Endothelial cell of umbilical vein (primary cell): Measurements from ENCODE around the gene GFER. TPM values are rescaled to one million over a fixed set of nuclear protein-coding genes. Genes with fewer than 3 reads are reported as not detected.

Source experiments
- BruUV-seq: library from RNA; stranded (reverse); fragments of 400-500 nt; replicated peaks from 2 replicates; lab custom pipeline; 2021; lab: Mats Ljungman, UMichigan
- CTCF ChIA-PET: fragments of 300-600, 350-600 bp; sonication (Branson Sonifier 250); formaldehyde crosslinking; loops from one replicate; lab custom pipeline; 2021; ENCODE audit warnings: antibody characterized with exemption, inconsistent platforms; lab: Charles Lee
- POLR2A ChIA-PET: fragments of 300-600, 350-600 bp; sonication (Branson Sonifier 250); formaldehyde crosslinking; loops from one replicate; lab custom pipeline; 2021; ENCODE audit warnings: antibody characterized with exemption, inconsistent platforms; lab: Charles Lee
- DNase-seq: peaks from one replicate; pipeline ENCODE4 v3.0.0-alpha.2; 2011; ENCODE audit warnings: low read depth, low spot score
- FAIRE-seq: peaks from 2 replicates; lab custom pipeline; 2011; peaks lifted over from hg19 to GRCh38; lab: Jason Lieb, UNC
- H2AFZ ChIP-seq: 2 replicates; pipeline ENCODE4 v1.6.0; 2012; ENCODE audit warnings: low read depth, low read length, control low read depth, inconsistent platforms
- H3K27ac ChIP-seq: 2 replicates; pipeline ENCODE4 v1.5.1; 2011; ENCODE audit warnings: low read depth, mild to moderate bottlenecking, control low read depth, low read length, moderate library complexity; ENCODE audit not compliant: insufficient read depth
- H3K27me3 ChIP-seq, 2 experiments: 2 replicates each; pipeline versions ENCODE4 v1.6.0 to v1.6.1; 2011; ENCODE audit warnings: low read length in 2 of 2, mixed read lengths in 1 of 2; ENCODE audit not compliant: control insufficient read depth in 2 of 2, insufficient read depth in 2 of 2
- H3K36me3 ChIP-seq, 2 experiments: 2 replicates in 1 of 2; 3 replicates in 1 of 2; pipeline ENCODE4 v1.5.1; 2011; ENCODE audit warnings: low read length in 2 of 2, mild to moderate bottlenecking in 1 of 2, moderate library complexity in 1 of 2; ENCODE audit not compliant: control insufficient read depth in 2 of 2, insufficient read depth in 2 of 2; ENCODE audit errors: extremely low read depth in 1 of 2
- H3K4me1 ChIP-seq: 3 replicates; pipeline ENCODE4 v1.5.1; 2011; ENCODE audit warnings: mild to moderate bottlenecking, low read length; ENCODE audit not compliant: control insufficient read depth, insufficient read depth; ENCODE audit errors: extremely low read depth
- H3K4me2 ChIP-seq: 2 replicates; pipeline ENCODE4 v1.6.1; 2011; ENCODE audit warnings: low read length, control low read depth, mixed read lengths; ENCODE audit not compliant: insufficient read depth
- H3K4me3 ChIP-seq, 3 experiments: fragments of 200-600 bp in 1 of 3; sonication (generic), shearing (Covaris generic) in 1 of 3; replicated peaks in 1 of 3; 2 replicates each; pipeline ENCODE4 v1.5.1; 2011 to 2016; ENCODE audit warnings: control low read depth in 3 of 3, low read length in 3 of 3, mild to moderate bottlenecking in 2 of 3, inconsistent platforms in 1 of 3, low read depth in 1 of 3, moderate library complexity in 1 of 3; ENCODE audit not compliant: insufficient read depth in 1 of 3
- H3K79me2 ChIP-seq: 2 replicates; pipeline ENCODE4 v1.6.0; 2012; ENCODE audit warnings: low read length, inconsistent platforms; ENCODE audit not compliant: control insufficient read depth, insufficient read depth
- H3K9ac ChIP-seq: replicated peaks from 2 replicates; pipeline ENCODE3; 2011; ENCODE audit warnings: low read length, control low read depth; ENCODE audit not compliant: insufficient read depth; ENCODE audit errors: extremely low read depth
- H3K9me1 ChIP-seq: replicated peaks from 3 replicates; pipeline ENCODE4 v1.6.0; 2011; ENCODE audit warnings: mild to moderate bottlenecking, low read length; ENCODE audit not compliant: control insufficient read depth, insufficient read depth; ENCODE audit errors: extremely low read depth
- H3K9me3 ChIP-seq: replicated peaks from 2 replicates; pipeline ENCODE4 v1.5.1; 2012; ENCODE audit warnings: low read length, inconsistent platforms; ENCODE audit not compliant: control insufficient read depth, insufficient read depth
- H4K20me1 ChIP-seq: replicated peaks from 2 replicates; pipeline ENCODE3; 2011; ENCODE audit warnings: mild to moderate bottlenecking, low read length; ENCODE audit not compliant: control insufficient read depth, insufficient read depth; ENCODE audit errors: extremely low read depth
- EZH2 ChIP-seq: IDR thresholded peaks from 2 replicates; pipeline ENCODE4 v1.6.1; 2012; ENCODE audit warnings: borderline replicate concordance, low read depth, mild to moderate bottlenecking, moderate library complexity, low read length, inconsistent platforms; ENCODE audit not compliant: severe bottlenecking
- FOS ChIP-seq: IDR thresholded peaks from 2 replicates; pipeline ENCODE4 v1.6.1; 2011; ENCODE audit warnings: mild to moderate bottlenecking, low read length, moderate library complexity, borderline replicate concordance; ENCODE audit not compliant: insufficient read depth
- GATA2 ChIP-seq: IDR thresholded peaks from 2 replicates; pipeline ENCODE4 v1.7.0; 2011; ENCODE audit warnings: low read depth, mild to moderate bottlenecking, moderate library complexity, mixed read lengths, low read length; ENCODE audit not compliant: insufficient read length, insufficient read depth
- JUN ChIP-seq: IDR thresholded peaks from 2 replicates; pipeline ENCODE4 v1.6.1; 2011; ENCODE audit warnings: borderline replicate concordance, low read depth; ENCODE audit not compliant: insufficient read length, insufficient read depth
- MAX ChIP-seq: IDR thresholded peaks from 2 replicates; pipeline ENCODE4 v1.6.1; 2011; ENCODE audit not compliant: insufficient read depth, insufficient read length
- MYC ChIP-seq: IDR thresholded peaks from one replicate; pipeline ENCODE4 v1.6.1; 2011; ENCODE audit warnings: mild to moderate bottlenecking, low read depth, low read length
- POLR2A ChIP-seq: IDR thresholded peaks from 2 replicates; pipeline ENCODE4 v1.6.1; 2012; ENCODE audit warnings: low read depth, mild to moderate bottlenecking, control low read depth, low read length
- POLR2AphosphoS5 ChIP-seq: IDR thresholded peaks from 2 replicates; pipeline ENCODE4 v1.6.1; 2012; ENCODE audit warnings: low read depth, mild to moderate bottlenecking, control low read depth, low read length, moderate library complexity; ENCODE audit not compliant: insufficient read depth
- dilution Hi-C: fragments of 300-500 bp; cut with MboI; formaldehyde crosslinking; loops from one replicate; pipeline ENCODE4 v1.15.0; 2019; ENCODE audit warnings: low sequenced_read_pairs; ENCODE audit not compliant: extremely low pct_ligation_motif_present
- intact Hi-C: fragments of 100-400 bp; cut with micrococcal nuclease; formaldehyde crosslinking; loops from one replicate; pipeline ENCODE4 v1.10.0; 2022
- polyA plus RNA-seq, 4 experiments: library from polyadenylated mRNA; depleted of rRNA in 3 of 4; stranded (reverse) in 3 of 4; unstranded in 1 of 4; fragments of >200 nt; gene quantifications; 2 replicates each; pipeline versions ENCODE4 v1.2.1 to v1.2.3, GENCODE V29; 2011 to 2012; ENCODE audit warnings: missing spikeins in 1 of 4
- total RNA-seq: library from RNA; stranded (reverse); gene quantifications from 2 replicates; pipeline ENCODE4 v1.2.3, GENCODE V29; 2021
- TF ChIP-seq, protein P1 (sequence below), 2 donors: IDR thresholded peaks; 1 replicate in 1 of 2; 2 replicates in 1 of 2; pipeline ENCODE4 v1.5.1; 2011; ENCODE audit warnings: low read length in 2 of 2, mild to moderate bottlenecking in 2 of 2, moderate library complexity in 2 of 2, control low read depth in 1 of 2, inconsistent platforms in 1 of 2, low read depth in 1 of 2; ENCODE audit not compliant: insufficient read depth in 1 of 2; ENCODE audit errors: extremely low read depth in 1 of 2

GFER gene
- total and polyA plus RNA-seq, 2 donors (not counting 3 experiments of a cell fraction or from before 2014, with no cell fraction given) = 13.7 to 29.9 TPM

DNA sequence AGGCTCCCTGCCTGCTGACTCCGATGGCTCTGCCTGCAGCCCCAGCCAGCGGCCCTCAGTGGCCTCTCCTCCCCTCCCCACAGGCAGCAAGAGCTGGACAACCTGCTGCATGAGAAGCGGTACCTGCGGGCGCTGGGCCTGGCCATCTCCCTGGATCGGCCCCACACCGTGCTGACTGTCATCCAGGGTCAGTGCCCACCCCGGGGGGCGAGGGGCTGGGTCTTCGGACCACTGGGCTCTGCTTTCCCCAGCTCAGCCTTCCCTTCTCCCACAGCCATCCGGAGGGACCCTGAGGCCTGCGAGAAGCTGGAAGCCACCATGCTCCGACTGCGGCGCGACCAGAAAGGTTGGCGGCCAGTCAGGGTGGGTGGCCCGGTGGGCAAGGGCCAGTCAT is 6.1 kb upstream of the GFER start:
- ChIA-PET POLR2A (no interaction called here), CTCF (no interaction called here)
- TSS peak; percentile 4 for BruUV-seq
- H3K9me3 ChIP-seq = no peaks in the 10 kb centered on the region
- dilution Hi-C loops = no loop called here
- DNase-seq = no peak
- no peak overlapping the region for H3K4me3 ChIP-seq
- H3K79me2 ChIP-seq = peaks cover 6% of the 10 kb centered on the region
- TF ChIP-seq POLR2AphosphoS5 = no peak
- TF ChIP-seq, protein P1, sequence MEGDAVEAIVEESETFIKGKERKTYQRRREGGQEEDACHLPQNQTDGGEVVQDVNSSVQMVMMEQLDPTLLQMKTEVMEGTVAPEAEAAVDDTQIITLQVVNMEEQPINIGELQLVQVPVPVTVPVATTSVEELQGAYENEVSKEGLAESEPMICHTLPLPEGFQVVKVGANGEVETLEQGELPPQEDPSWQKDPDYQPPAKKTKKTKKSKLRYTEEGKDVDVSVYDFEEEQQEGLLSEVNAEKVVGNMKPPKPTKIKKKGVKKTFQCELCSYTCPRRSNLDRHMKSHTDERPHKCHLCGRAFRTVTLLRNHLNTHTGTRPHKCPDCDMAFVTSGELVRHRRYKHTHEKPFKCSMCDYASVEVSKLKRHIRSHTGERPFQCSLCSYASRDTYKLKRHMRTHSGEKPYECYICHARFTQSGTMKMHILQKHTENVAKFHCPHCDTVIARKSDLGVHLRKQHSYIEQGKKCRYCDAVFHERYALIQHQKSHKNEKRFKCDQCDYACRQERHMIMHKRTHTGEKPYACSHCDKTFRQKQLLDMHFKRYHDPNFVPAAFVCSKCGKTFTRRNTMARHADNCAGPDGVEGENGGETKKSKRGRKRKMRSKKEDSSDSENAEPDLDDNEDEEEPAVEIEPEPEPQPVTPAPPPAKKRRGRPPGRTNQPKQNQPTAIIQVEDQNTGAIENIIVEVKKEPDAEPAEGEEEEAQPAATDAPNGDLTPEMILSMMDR (IDR thresholded peaks at IDR 0.05; ENCODE audit: extremely low read depth in 1 of 2, insufficient read depth in 1 of 2, low read depth in 1 of 2, low read length in 2 of 2) = no peak
- TF ChIP-seq POLR2A = no peak
- TF ChIP-seq MAX = no peak
- TF ChIP-seq FOS = no peak
- no peak for TF ChIP-seq MYC
- no peak for TF ChIP-seq JUN
- no peak for TF ChIP-seq GATA2
- TF ChIP-seq EZH2 = no peak
- no peak overlapping the region for H2AFZ ChIP-seq
- FAIRE-seq = no peak
- H3K9ac ChIP-seq = no peak overlapping the region
- intact Hi-C loops = no loop called here
- no peaks in the 10 kb centered on the region for H3K9me1 ChIP-seq
- no peaks in the 10 kb centered on the region for H4K20me1 ChIP-seq
- H3K27me3 ChIP-seq = peaks cover 34 to 37% of the 10 kb centered on the region in 2 experiments
- no peak overlapping the region for H3K27ac ChIP-seq
- H3K4me1 ChIP-seq = peaks cover under 1% of the 10 kb centered on the region
- no peak overlapping the region for H3K4me2 ChIP-seq
- peaks cover 9 to 37% of the 10 kb centered on the region in 2 experiments for H3K36me3 ChIP-seq
